NCI-H2227 (cell line): ENCODE data around the gene SLC7A8.

Experiments used
- DNase-seq: peaks from one replicate; lab custom pipeline; 2025; ENCODE audit not compliant: unreplicated experiment; lab: John Stamatoyannopoulos, UW

SLC7A8 gene

DNA sequence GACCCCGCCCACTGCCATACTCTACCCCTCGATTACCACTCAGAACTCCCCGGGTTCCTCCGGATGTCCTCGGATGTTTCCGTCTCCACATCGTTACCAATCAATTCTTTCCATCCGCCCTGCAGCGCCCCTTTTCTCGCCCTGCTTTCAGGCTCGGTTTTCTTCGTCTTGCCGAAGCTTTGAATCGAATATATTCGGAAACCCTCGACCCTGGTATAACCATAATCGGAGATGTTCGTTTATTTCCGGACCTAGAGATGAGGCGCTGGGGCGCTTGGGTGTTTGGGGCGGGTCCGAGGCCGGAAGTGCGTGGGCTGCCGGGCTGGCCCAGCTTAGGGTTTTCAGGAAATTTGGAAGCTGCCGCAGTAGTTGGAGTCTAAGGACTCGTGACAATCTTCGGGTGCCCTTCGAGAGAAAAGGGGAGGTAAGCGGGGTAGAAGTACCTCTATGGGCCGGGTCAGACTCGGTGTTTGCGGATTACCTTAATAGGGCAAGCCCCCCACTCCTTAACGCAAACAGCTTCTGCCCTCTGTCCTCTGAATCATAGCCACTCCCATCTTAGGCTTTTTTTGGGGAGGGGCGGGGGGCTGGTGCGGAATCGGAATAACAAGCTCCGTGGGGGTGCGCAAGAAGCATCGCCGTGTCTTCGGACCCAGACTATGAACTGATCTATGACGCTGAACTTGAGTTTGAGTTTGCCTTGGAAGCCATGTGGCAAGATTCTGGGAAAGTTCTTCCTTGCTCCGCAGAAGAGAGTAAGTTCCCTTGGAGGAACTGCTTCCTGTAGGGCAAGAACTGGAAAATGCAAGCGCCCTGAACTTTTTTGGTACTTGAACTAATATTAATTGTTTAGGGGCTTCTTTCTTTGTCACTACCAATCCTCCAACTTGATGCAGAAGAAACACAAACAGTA, 88.0 kb downstream of the SLC7A8 start, which contains the start of gene C14orf119:
Gene C14orf119, plus strand, starts transcription at position 310 of the 913 bp plus-strand sequence. CDS start 2,154 bp downstream, outside the sequence.
- DNase-seq: no peak

DNA sequence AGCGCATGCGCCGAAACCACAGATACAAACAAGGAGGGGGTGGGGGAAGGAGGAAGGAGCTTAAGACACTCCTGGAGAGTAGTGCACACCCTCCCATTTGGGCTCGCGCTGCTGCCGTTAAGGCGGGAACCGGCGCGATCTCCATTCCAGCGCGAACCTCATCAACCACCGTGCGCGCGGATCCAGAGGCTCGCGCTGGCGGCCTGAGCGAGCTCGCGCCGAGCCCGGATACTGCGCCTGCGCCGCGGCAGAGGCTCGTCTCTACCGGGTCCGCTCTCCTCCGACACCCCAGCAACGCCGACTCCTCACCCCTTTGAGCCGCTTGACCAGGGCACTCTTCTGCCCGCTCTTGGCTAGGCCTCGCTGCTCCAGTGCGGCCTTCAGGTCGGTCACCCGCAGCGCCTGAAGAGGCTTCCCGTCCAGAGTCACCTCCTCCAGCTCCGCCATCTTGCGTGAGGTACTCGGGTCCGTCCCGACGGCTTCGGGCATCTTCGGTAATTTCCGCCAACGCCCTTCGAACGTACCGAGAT, 88.7 kb downstream of the SLC7A8 start, which contains the start of gene ACIN1:
Gene ACIN1, minus strand, starts transcription at position 471 of the 530 bp plus-strand sequence. Its CDS starts 24 bp downstream, at position 447.
- DNase-seq: no peak

DNA sequence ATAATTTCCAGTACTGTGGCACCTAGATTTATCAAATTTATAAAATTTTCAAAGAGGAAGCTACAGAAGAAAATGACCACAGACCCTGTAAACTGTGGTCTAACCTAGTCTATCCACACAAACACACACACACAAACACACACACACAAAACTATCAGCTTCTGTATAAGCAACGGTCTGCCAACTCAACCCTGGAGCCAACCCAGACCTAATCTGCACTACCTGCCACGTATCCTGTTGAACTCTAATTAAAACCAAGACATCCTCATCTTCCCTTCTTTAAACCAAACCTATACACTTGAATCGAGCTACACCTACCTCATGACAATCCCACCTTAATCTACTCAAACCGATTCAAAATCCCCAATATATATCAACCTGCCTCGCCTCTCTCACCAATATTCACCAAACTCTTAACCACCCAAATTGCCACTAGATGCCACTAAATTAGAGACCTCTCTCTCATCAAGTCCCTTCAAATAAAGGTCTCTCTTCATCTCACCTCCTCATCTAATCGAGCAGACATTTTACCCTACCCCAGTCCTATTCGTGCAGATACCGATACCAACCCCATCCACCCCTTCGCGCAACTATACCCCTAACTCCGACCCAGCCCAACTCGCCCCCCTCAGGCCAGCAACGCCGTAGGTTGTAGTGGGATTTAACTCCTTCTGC, 89.3 kb downstream of the SLC7A8 start:
- DNase-seq: no peak

DNA sequence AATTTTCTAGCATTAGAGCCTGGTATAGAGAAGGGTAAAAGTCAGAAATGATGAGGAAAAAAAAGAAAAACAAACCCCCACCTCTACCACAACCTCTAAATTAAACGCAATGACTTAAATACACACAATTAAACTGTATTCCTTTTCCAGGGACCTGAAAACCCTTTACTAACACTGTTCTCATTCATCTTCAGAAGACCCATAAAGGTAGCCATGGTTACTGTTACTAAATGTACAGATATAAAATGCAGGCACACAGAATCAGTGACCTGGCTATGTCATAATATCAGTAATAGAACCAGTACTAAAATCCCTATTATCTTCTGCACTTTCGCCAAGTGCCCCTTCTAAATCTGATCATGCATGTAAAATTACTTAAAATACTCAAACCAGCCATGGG, 89.9 kb downstream of the SLC7A8 start:
- DNase-seq: no peak

DNA sequence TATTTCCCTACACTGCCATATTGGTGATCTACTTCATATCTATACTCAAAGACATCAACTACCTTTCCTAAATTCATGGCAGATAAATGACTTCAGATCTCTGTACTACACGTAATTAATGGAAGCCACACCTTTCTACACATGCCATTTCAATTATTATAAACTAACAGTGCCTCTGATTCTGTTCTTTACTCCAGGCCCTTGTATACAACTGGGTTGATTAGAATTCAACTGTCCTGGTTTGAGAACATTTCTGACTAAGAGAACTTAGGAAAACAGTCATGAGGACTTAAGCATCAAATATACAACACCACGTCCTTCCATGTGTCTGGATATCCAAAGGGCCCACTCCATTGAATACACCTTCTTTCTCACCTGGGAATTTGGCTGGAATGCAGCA, 90.4 kb downstream of the SLC7A8 start:
- DNase-seq: no peak

DNA sequence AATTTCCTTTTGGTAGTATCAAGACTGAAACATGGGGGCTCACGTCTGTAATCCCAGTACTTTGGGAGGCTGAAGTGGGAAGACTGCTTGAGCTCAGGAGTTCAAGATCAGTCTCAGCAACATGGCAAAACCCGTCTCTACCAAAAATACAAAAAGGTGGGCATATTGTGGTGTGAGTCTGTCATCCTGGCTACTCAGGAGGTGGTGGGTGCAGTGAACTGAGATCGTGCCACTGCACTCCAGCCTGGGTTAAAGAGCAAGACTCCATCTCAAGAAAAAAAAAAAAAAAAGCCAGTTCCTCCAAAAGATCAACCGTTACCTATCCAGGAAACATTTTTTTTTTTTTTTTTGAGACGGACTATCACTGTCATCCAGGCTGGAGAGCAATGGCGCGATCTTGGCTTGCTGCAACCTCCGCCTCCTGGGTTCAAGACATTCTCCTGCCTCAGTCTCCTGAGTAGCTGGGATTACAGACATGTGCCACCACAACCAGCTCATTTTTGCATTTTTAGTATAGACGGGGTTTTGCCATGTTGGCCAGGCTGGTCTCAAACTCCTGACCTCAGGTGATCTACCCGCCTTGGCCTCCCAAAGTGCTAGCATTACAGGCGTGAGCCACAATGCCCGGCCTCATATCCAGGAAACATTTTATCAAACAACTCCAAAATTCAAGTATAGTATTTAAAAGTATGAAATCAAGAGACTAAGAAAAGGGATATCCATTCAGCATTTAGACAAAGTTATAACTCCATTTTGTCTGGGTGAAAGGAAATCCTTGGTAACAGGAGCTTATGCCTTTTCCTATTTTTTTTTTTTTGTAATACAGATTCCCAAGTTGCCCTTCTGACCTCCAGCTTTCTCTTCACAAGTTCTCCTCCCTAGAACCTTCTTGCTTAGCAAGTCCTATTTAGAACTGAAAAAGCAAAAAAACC, 91.9 kb downstream of the SLC7A8 start:
- DNase-seq: no peak

DNA sequence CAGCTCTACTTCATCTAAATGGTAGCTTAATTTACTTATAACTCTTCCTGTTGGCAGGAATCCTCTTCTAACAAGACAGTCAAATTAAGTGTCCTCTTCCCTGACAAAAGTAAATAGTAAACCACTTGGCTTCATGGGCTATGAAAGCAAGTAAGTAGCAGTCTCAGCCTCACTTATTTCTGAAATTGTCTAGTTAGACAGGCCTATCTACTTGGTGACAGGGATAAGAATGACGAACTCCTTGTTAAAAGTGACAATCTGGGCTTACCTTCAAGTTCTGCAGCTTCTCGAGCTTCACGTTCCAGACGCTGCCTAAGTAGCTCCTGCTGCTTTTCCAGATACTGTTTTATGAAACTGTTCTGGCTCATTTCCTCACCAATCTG, 93.2 kb downstream of the SLC7A8 start:
- DNase-seq: no peak

DNA sequence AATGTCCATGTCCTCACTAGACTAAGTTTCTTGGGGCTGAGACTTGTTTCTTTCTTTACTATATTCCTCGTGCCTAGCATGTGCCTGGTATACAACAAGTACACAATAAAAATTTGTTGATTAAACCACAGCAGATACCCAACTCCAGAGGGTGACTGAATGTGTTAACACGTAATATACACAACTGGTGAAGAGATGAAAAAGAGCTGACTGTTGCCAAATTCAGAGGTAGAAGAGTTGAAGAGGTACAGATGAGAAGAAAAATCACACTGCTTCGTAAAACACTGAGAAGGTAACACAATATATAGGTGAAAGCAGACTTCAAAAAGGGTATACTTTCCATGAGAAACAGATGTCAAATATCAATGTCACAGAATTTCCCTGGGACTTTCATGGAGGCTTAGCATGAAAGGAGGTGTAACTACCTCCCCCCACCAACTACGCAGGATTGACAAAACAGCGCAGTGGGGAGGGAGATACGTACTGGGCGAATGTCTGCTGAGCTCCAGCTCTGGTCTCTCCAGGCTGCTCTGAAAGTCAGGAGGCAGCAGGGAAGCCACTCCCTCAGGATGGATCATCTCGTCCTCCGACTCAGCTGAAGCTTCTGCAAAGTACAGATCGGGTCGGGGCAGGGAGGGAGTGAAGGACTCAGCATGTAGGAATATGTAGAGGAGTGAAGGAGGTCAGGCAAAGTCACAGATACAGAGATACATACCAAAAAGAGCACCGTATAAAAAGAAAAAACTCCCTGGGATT, 93.8 kb downstream of the SLC7A8 start:
- no peak for DNase-seq

DNA sequence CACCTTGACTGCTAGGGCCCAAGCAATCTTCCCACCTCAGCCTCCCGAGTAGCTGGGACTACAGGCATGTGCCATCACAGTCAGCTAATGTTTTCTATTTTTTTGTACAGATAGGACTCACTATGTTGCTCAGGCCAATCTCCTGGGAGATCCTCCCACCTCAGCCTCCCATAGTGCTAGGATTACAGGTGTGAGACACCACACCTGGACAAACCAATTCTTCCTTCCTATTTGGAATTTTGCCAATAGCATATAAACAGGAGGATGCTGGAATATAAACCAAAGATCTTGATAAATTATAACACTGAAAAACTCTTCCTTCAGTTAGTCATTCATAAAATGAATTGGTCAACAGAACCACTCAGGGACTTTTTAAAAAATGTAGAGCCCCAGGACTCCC, 96.9 kb downstream of the SLC7A8 start:
- DNase-seq: no peak

DNA sequence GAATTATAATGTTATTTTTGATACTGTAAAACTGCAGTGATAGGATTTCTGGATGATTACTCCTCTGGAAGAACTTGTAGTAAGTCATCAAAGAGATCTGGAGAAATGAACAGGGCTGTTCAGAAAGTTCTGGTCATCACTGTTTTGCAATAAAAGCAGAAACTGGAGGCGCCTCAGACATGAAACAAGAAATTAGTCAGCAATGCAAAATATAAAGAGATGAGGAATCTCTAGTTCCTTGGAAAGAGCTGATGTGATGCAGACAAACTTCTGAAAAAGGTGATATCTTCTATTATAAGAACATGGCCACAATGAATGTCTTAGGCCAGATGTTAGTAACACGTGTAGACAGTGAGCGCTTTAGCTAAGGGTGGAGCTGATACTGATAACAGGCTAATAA, 98.0 kb downstream of the SLC7A8 start:
- no peak for DNase-seq

DNA sequence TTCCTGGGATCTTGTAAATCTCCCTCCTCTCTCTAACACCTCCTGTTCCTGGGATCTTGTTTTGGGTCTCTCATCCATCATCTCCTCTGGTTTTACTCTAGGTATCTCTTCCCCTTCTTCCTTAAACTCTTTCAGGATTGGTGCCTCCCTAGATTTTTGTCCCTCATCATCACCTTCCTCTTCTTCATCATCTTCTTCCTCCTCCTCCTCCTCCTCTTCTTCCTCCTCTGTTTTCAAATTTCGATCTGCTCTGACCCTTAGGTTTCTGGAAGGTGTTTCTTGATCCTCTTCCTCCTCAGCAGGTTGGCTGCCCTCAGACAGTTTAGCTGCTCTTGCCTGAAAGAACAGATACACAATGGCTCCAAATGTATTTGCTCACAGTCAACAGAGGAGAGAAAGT, 103.0 kb downstream of the SLC7A8 start:
- DNase-seq: no peak

DNA sequence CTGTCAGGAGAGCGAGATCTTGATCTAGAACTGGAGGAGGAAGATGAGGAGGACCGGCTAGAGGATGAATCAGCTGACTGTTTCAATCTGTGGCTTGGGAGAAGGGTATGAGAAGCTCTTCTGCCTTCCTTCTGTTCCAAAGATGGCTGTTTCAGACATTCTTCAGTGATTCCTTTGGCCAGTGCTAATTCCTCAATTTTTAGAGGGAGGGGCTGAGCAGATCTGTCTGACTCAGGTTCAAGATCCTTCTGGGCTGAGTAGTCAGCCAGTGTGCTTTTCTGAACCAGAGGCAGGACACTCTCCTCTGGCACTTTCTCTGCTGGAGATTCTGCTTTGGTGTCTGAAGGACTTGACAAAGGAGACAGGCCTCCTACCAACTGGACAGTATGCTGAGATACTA, 103.7 kb downstream of the SLC7A8 start:
- no peak for DNase-seq

DNA sequence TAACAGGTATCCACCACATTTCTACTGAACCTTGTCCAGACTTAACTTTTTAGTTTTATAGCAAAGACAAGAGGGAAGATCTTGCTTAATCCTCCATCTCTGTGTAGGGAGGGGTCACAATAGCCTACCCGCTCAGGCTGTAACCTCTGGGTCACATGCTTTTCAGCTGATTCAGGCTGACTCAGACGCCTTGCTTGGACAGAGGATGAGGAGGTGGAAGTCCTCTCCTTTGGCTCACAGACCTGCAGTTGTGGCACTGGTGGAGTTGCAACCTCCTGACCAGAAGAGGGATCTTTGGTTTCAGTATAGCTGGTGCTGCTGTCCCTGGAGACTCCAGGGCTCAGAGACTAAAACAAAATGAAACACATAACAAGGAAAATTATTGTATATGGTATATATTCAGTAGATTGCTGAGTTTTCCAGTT, 104.8 kb downstream of the SLC7A8 start:
- no peak for DNase-seq

DNA sequence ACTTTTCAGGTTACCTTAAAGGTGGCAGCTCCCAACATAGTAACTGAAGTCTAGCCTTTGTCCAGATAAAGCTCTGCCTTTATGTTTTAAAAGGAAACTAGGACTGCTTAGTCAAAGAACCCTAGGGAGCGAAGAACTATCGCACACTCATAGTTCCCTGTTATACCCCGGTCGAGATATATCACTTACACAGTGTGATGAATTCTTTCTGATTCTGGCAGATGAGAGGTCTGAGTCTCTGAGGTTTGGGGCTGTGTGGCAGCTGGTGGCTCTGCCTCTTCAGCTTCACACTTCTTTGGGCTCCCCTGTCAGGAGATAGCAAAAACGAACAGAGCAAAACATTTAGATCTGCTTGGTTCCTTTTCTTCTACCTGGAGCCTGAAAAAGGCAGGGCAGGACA, 105.5 kb downstream of the SLC7A8 start:
- no peak for DNase-seq

DNA sequence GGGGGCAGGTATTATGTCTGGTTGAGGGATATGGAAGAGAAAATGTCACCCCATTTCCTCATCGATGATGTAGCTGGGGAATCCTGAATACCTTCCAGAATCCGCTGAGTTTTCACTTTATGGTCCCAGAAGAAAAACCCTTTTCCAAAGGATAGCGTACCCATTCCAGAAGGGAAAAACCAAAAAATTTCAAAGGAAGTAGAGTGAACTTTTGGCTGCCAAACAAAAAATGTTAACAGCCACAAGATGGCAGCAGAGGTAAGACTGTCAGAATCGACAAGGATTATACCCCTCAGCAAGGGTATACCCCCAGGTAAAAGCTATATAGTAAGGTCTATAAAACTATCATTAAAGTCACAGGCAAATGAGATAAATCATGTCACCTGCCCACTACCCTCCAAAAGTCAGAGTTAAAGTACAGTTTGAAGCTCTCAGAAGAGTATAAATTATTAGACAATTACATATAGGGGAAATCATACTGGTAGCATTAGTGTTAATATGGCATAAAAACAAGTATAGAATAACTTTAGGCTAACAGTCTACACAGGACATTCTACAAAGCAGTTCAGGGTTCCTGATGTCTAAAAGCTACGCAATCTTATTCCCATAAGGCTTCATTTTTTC, 106.6 kb downstream of the SLC7A8 start:
- no peak for DNase-seq
